H9 (cell line): Measurements from ENCODE around the gene EIF4A3. TPM values are rescaled to one million over a fixed set of nuclear protein-coding genes. Genes with fewer than 3 reads are reported as not detected.

Experiments
- DNase-seq: peaks from one replicate; pipeline ENCODE4 v3.0.0-alpha.2; 2017
- H2AFZ ChIP-seq: one replicate; pipeline ENCODE4 v1.6.1; 2013; ENCODE audit warnings: mild to moderate bottlenecking, low read length, control low read depth, moderate library complexity
- H2AK5ac ChIP-seq: 2 replicates; pipeline ENCODE4 v1.6.1; 2013; ENCODE audit warnings: low read length, control low read depth, mixed read lengths; ENCODE audit not compliant: insufficient read length
- H2BK120ac ChIP-seq: one replicate; pipeline ENCODE4 v1.6.1; 2013; ENCODE audit warnings: low read depth, mild to moderate bottlenecking, low read length, control low read depth, inconsistent platforms; ENCODE audit not compliant: poor library complexity, severe bottlenecking
- H2BK12ac ChIP-seq: 2 replicates; pipeline ENCODE4 v1.6.1; 2013; ENCODE audit warnings: low read length, control low read depth, mixed read lengths, low read depth; ENCODE audit not compliant: insufficient read length
- H2BK15ac ChIP-seq: 2 replicates; pipeline ENCODE4 v1.6.1; 2013; ENCODE audit warnings: low read depth, low read length, control low read depth
- H2BK20ac ChIP-seq: one replicate; pipeline ENCODE4 v1.6.1; 2013; ENCODE audit warnings: low read depth, mild to moderate bottlenecking, low read length, control low read depth, inconsistent platforms; ENCODE audit not compliant: poor library complexity, severe bottlenecking
- H2BK5ac ChIP-seq: 2 replicates; pipeline ENCODE4 v1.6.1; 2013; ENCODE audit warnings: low read length, control low read depth, mixed read lengths; ENCODE audit not compliant: insufficient read length
- H3K14ac ChIP-seq: 2 replicates; pipeline ENCODE4 v1.6.1; 2013; ENCODE audit warnings: low read length, control low read depth; ENCODE audit not compliant: insufficient read depth
- H3K18ac ChIP-seq: 2 replicates; pipeline ENCODE4 v1.6.1; 2013; ENCODE audit warnings: low read depth, mild to moderate bottlenecking, mixed read lengths, low read length, control low read depth; ENCODE audit not compliant: insufficient read length
- H3K23ac ChIP-seq: 2 replicates; pipeline ENCODE4 v1.6.1; 2013; ENCODE audit warnings: low read length, control low read depth, mixed read lengths, low read depth; ENCODE audit not compliant: insufficient read length
- H3K23me2 ChIP-seq: 2 replicates; pipeline ENCODE4 v1.6.1; 2013; ENCODE audit warnings: low read depth, mild to moderate bottlenecking, mixed read lengths, low read length, control low read depth; ENCODE audit not compliant: insufficient read length, poor library complexity, severe bottlenecking
- H3K27ac ChIP-seq: 2 replicates; pipeline ENCODE4 v1.5.1; 2013; ENCODE audit warnings: low read length, control low read depth, mixed read lengths, low read depth; ENCODE audit not compliant: insufficient read length
- H3K27me3 ChIP-seq: 2 replicates; pipeline ENCODE4 v1.6.1; 2013; ENCODE audit warnings: low read length, control low read depth, inconsistent platforms; ENCODE audit not compliant: insufficient read depth
- H3K4ac ChIP-seq: 2 replicates; pipeline ENCODE4 v1.6.1; 2013; ENCODE audit warnings: low read depth, mild to moderate bottlenecking, control low read depth, inconsistent platforms, low read length, moderate library complexity
- H3K4me1 ChIP-seq: 2 replicates; pipeline ENCODE4 v1.6.1; 2013; ENCODE audit warnings: low read length, control low read depth, inconsistent platforms; ENCODE audit not compliant: insufficient read depth
- H3K4me2 ChIP-seq: 2 replicates; pipeline ENCODE4 v1.6.1; 2013; ENCODE audit warnings: low read length, control low read depth, mixed read lengths; ENCODE audit not compliant: insufficient read length, insufficient read depth
- H3K56ac ChIP-seq: 2 replicates; pipeline ENCODE4 v1.6.1; 2013; ENCODE audit warnings: low read depth, mild to moderate bottlenecking, mixed read lengths, low read length, control low read depth; ENCODE audit not compliant: insufficient read length
- H3K79me1 ChIP-seq: 2 replicates; pipeline ENCODE4 v1.6.1; 2013; ENCODE audit warnings: low read depth, mild to moderate bottlenecking, moderate library complexity, low read length, control low read depth, inconsistent platforms; ENCODE audit not compliant: insufficient read depth, poor library complexity, severe bottlenecking
- H3K79me2 ChIP-seq: 2 replicates; pipeline ENCODE4 v1.6.1; 2013; ENCODE audit warnings: low read length, control low read depth, inconsistent platforms; ENCODE audit not compliant: insufficient read depth
- H3K9ac ChIP-seq: 2 replicates; pipeline ENCODE4 v1.6.1; 2013; ENCODE audit warnings: low read length, control low read depth, mixed read lengths; ENCODE audit not compliant: insufficient read length; ENCODE audit errors: extremely low read depth
- H3K9me3 ChIP-seq: one replicate; pipeline ENCODE4 v1.6.1; 2013; ENCODE audit warnings: low read depth, low read length, inconsistent platforms; ENCODE audit not compliant: control insufficient read depth
- H3T11ph ChIP-seq: one replicate; pipeline ENCODE4 v1.6.1; 2013; ENCODE audit warnings: mild to moderate bottlenecking, low read length, control low read depth, inconsistent platforms
- H4K20me1 ChIP-seq: one replicate; pipeline ENCODE4 v1.6.1; 2013; ENCODE audit not compliant: control insufficient read depth, insufficient read length, insufficient read depth
- H4K5ac ChIP-seq: 2 replicates; pipeline ENCODE4 v1.6.1; 2013; ENCODE audit warnings: low read depth, mild to moderate bottlenecking, mixed read lengths, low read length, control low read depth; ENCODE audit not compliant: insufficient read length
- H4K8ac ChIP-seq: replicated peaks from 2 replicates; pipeline ENCODE4 v1.6.1; 2013; ENCODE audit warnings: low read length, control low read depth, mixed read lengths, low read depth; ENCODE audit not compliant: insufficient read length
- H4K91ac ChIP-seq: 2 replicates; pipeline ENCODE4 v1.6.1; 2013; ENCODE audit warnings: low read depth, mild to moderate bottlenecking, moderate library complexity, mixed read lengths, low read length, control low read depth; ENCODE audit not compliant: insufficient read length
- H3K27ac Mint-ChIP-seq, 3 experiments: 2 replicates in 2 of 3; 3 replicates in 1 of 3; pipeline ENCODE4 v1.8.0; 2020 to 2021; ENCODE audit warnings: mixed read lengths in 3 of 3, mild to moderate bottlenecking in 1 of 3, moderate library complexity in 1 of 3
- H3K27me3 Mint-ChIP-seq: 2 replicates; pipeline ENCODE4 v1.8.0; 2021; ENCODE audit warnings: low read depth, mild to moderate bottlenecking, moderate library complexity, mixed read lengths
- H3K36me3 Mint-ChIP-seq, 3 experiments: 2 replicates in 2 of 3; 3 replicates in 1 of 3; pipeline ENCODE4 v1.8.0; 2020 to 2021; ENCODE audit warnings: low read depth in 3 of 3, mixed read lengths in 3 of 3; ENCODE audit not compliant: insufficient read depth in 1 of 3
- H3K4me1 Mint-ChIP-seq, 2 experiments: 2 replicates each; pipeline ENCODE4 v1.8.0; 2020; ENCODE audit warnings: mixed read lengths in 2 of 2
- H3K4me3 Mint-ChIP-seq, 2 experiments: 2 replicates in 1 of 2; 3 replicates in 1 of 2; pipeline ENCODE4 v1.8.0; 2020 to 2021; ENCODE audit warnings: mild to moderate bottlenecking in 2 of 2, mixed read lengths in 2 of 2, moderate library complexity in 1 of 2
- H3K9me3 Mint-ChIP-seq, 2 experiments: 2 replicates in 1 of 2; 3 replicates in 1 of 2; pipeline ENCODE4 v1.8.0; 2020; ENCODE audit warnings: mild to moderate bottlenecking in 2 of 2, mixed read lengths in 2 of 2, moderate library complexity in 1 of 2
- CTCF ChIP-seq: fragments of 200-600 bp; sonication (generic); conservative IDR thresholded peaks from 3 replicates; pipeline ENCODE4 v1.8.0; 2021; ENCODE audit warnings: antibody characterized with exemption, mild to moderate bottlenecking
- whole genome bisulfite sequencing: extraction: QIAGEN DNeasy Blood & Tissue Kit; methylation state at CpG from one replicate; pipeline ENCODE4 v1.1.7; 2013; ENCODE audit warnings: missing lambda C conversion rate, low lambda C conversion rate, mixed read lengths; ENCODE audit not compliant: insufficient read length; ENCODE audit errors: extremely low coverage; 5-methylcytosine and 5-hydroxymethylcytosine counted together
- total RNA-seq: library from RNA; stranded (reverse); gene quantifications from 2 replicates; pipeline ENCODE4 v1.2.1, GENCODE V29; 2021

EIF4A3 gene
- total RNA-seq, 1 experiment from 2014 or later = 162 TPM

- H3K4me3 Mint-ChIP-seq = no peak overlapping the region
- Histone ChIP-seq H3T11ph (no peak overlapping the region), H3K27me3 (no peaks in the 10 kb centered on the region; the same call in 1 of the 2 replicates), H4K8ac (no peak overlapping the region), H3K4ac (no peak overlapping the region), H2BK12ac (no peak overlapping the region), H3K9ac (no peak overlapping the region), H3K18ac (no peak overlapping the region), H2BK15ac (no peak overlapping the region), H4K91ac (no peak overlapping the region), H3K23ac (no peak overlapping the region), H4K5ac (no peak overlapping the region), H2BK5ac (no peak overlapping the region), H3K4me1 (peaks cover 5% of the 10 kb centered on the region; the same call in 1 of the 2 replicates), H3K4me2 (no peak overlapping the region), H2AFZ (no peak overlapping the region), H3K14ac (no peak overlapping the region), H2AK5ac (no peak overlapping the region), H2BK120ac (no peak overlapping the region), H2BK20ac (no peak overlapping the region), H3K56ac (no peak overlapping the region), H4K20me1 (no peaks in the 10 kb centered on the region), H3K23me2 (peaks cover 8% of the 10 kb centered on the region), H3K79me1 (no peaks in the 10 kb centered on the region), H3K9me3 (no peaks in the 10 kb centered on the region), H3K79me2 (no peaks in the 10 kb centered on the region), H3K27ac (no peak overlapping the region)
- no peak for TF ChIP-seq CTCF
- peaks cover 18 to 29% of the 10 kb centered on the region in 2 experiments for H3K4me1 Mint-ChIP-seq
- H3K27me3 Mint-ChIP-seq = peaks cover 2% of the 10 kb centered on the region
- no peaks in the 10 kb centered on the region for H3K9me3 Mint-ChIP-seq
- peak overlapping the region in 2 of 3 experiments; percentile 19 to 80; a peak in 2 of 7 replicates for H3K27ac Mint-ChIP-seq
- H3K36me3 Mint-ChIP-seq = peaks cover 0 to 7% (median 0%) of the 10 kb centered on the region in 3 experiments; a peak in 3 of 7 replicates
- no peak for DNase-seq
- WGBS = no CpG with 5 or more reads among the region's 29 CpGs
These were observed 41.2 kb downstream of the EIF4A3 start for GRCh38 chr17:80105762-80106161.
